HL-60/S4 treated with retinoic acid at 250 ng/mL for 4 days and 3 days (cell line): ENCODE measurements around the gene KCNQ1.

ENCODE experiments used
- in situ Hi-C: fragments of 300-500 bp; cut with MboI; formaldehyde crosslinking; loops from 2 replicates; pipeline ENCODE4 v1.7.0; 2022; ENCODE audit warnings: low sequenced_read_pairs

Gene KCNQ1

GRCh38 chr11:2687782-2688191 lies 243.0 kb downstream of the KCNQ1 start:
- in situ Hi-C loops: no loop called here

- in situ Hi-C loops: no loop called here
Measured at GRCh38 chr11:2688381-2689231, 243.8 kb downstream of the KCNQ1 start.

- in situ Hi-C loops: no loop called here
Measured at GRCh38 chr11:2689651-2690575, 245.1 kb downstream of the KCNQ1 start.

- in situ Hi-C loops: no loop called here
Measured at GRCh38 chr11:2690596-2691354, 246.0 kb downstream of the KCNQ1 start.

GRCh38 chr11:2691355-2691761 lies 246.6 kb downstream of the KCNQ1 start:
- in situ Hi-C loops: no loop called here

GRCh38 chr11:2691991-2692875 lies 247.4 kb downstream of the KCNQ1 start:
- in situ Hi-C loops: no loop called here

- in situ Hi-C loops: no loop called here
Measured at GRCh38 chr11:2693271-2694261, 248.8 kb downstream of the KCNQ1 start.

- in situ Hi-C loops: no loop called here
Measured at GRCh38 chr11:2694495-2694894, 249.7 kb downstream of the KCNQ1 start.

GRCh38 chr11:2694995-2695939 lies 250.5 kb downstream of the KCNQ1 start:
- in situ Hi-C loops: no loop called here

- in situ Hi-C loops: no loop called here
Measured at GRCh38 chr11:2696455-2696854, 251.6 kb downstream of the KCNQ1 start.

GRCh38 chr11:2697866-2698265 lies 253.1 kb downstream of the KCNQ1 start:
- in situ Hi-C loops: no loop called here

- in situ Hi-C loops: no loop called here
Measured at GRCh38 chr11:2698386-2699184, 253.8 kb downstream of the KCNQ1 start.

- in situ Hi-C loops: no loop called here
Measured at GRCh38 chr11:2699185-2699530, 254.3 kb downstream of the KCNQ1 start.

GRCh38 chr11:2699531-2700414 lies 255.0 kb downstream of the KCNQ1 start, which contains the start of gene KCNQ1OT1:
TSS of gene KCNQ1OT1 (minus strand) at chr11:2699994.
- in situ Hi-C loops: no loop called here

- in situ Hi-C loops: no loop called here
Measured at GRCh38 chr11:2700415-2701211, 255.8 kb downstream of the KCNQ1 start.
